Measurements from ENCODE around the gene KCNC1. TPM values are rescaled to one million over a fixed set of nuclear protein-coding genes. Genes with fewer than 3 reads are reported as not detected.

KCNC1 gene
- total and polyA plus RNA-seq, 4 donors = 0.54 TPM; not detected in 3

DNA sequence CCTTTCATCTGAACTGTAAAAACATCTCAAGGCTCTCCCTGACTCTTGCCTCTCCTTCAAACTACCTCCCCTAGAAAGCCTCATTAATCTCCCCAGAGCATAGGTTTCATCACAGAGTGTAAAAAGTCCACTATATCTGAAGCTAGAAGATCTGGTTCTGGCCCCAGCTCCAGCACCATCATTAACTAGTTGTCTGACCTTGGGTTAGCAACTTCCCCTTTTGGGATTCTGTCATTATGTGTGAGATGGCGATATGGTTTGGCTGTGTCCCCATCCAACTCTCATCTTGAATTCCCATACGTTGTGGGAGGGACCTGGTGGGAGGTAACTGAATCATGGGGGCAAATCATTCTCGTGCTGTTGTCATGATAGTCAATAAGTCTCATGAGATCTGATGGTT, 97.3 kb downstream of the KCNC1 start:
- Histone ChIP-seq H3K27me3 (ENCODE audit: control insufficient read depth in 4 of 4, insufficient read depth in 4 of 4, low read length in 3 of 4) (no peaks in the 10 kb centered on the region), H3K36me3 (ENCODE audit: control insufficient read depth in 4 of 4, insufficient read depth in 3 of 4, low read depth in 1 of 4, low read length in 3 of 4) (no peaks in the 10 kb centered on the region), H3K9me3 (ENCODE audit: control insufficient read depth in 4 of 4, low read length in 3 of 4) (no peaks in the 10 kb centered on the region), H3K4me3 (ENCODE audit: low read depth in 1 of 3, low read length in 3 of 3) (no peak overlapping the region), H3K4me1 (ENCODE audit: control insufficient read depth in 4 of 4, insufficient read depth in 4 of 4, low read length in 3 of 4) (peaks cover 0 to 2% (median 0%) of the 10 kb centered on the region in 4 donors), H3K9ac (ENCODE audit: low read depth in 1 of 2, low read length in 2 of 2) (no peak overlapping the region), H3K27ac (ENCODE audit: low read depth in 1 of 2, low read length in 2 of 2) (no peak overlapping the region)
- no peak for TF ChIP-seq EGR1 (IDR thresholded peaks at IDR 0.05; ENCODE audit: low read depth in 2 of 2)
- TF ChIP-seq, protein P1, sequence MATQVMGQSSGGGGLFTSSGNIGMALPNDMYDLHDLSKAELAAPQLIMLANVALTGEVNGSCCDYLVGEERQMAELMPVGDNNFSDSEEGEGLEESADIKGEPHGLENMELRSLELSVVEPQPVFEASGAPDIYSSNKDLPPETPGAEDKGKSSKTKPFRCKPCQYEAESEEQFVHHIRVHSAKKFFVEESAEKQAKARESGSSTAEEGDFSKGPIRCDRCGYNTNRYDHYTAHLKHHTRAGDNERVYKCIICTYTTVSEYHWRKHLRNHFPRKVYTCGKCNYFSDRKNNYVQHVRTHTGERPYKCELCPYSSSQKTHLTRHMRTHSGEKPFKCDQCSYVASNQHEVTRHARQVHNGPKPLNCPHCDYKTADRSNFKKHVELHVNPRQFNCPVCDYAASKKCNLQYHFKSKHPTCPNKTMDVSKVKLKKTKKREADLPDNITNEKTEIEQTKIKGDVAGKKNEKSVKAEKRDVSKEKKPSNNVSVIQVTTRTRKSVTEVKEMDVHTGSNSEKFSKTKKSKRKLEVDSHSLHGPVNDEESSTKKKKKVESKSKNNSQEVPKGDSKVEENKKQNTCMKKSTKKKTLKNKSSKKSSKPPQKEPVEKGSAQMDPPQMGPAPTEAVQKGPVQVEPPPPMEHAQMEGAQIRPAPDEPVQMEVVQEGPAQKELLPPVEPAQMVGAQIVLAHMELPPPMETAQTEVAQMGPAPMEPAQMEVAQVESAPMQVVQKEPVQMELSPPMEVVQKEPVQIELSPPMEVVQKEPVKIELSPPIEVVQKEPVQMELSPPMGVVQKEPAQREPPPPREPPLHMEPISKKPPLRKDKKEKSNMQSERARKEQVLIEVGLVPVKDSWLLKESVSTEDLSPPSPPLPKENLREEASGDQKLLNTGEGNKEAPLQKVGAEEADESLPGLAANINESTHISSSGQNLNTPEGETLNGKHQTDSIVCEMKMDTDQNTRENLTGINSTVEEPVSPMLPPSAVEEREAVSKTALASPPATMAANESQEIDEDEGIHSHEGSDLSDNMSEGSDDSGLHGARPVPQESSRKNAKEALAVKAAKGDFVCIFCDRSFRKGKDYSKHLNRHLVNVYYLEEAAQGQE (IDR thresholded peaks at IDR 0.05) = no peak
- TF ChIP-seq, protein P2, sequence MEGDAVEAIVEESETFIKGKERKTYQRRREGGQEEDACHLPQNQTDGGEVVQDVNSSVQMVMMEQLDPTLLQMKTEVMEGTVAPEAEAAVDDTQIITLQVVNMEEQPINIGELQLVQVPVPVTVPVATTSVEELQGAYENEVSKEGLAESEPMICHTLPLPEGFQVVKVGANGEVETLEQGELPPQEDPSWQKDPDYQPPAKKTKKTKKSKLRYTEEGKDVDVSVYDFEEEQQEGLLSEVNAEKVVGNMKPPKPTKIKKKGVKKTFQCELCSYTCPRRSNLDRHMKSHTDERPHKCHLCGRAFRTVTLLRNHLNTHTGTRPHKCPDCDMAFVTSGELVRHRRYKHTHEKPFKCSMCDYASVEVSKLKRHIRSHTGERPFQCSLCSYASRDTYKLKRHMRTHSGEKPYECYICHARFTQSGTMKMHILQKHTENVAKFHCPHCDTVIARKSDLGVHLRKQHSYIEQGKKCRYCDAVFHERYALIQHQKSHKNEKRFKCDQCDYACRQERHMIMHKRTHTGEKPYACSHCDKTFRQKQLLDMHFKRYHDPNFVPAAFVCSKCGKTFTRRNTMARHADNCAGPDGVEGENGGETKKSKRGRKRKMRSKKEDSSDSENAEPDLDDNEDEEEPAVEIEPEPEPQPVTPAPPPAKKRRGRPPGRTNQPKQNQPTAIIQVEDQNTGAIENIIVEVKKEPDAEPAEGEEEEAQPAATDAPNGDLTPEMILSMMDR (IDR thresholded peaks at IDR 0.05; ENCODE audit: low read depth, low read length, missing input control) = no peak
- 94% methylated on average over 3 of the region's 3 CpGs for WGBS
- no peak for DNase-seq (ENCODE audit: low spot score)

Other genes with a start within 250 kb of the KCNC1 start
- gene USH1C, start 190.4 kb upstream of the KCNC1 start, total RNA-seq = 1 to 10 TPM in 1 of 2 donors, under 1 TPM in 1; 0.09 to 1.2 TPM
- 1 to 10 TPM in 1 of 2 donors, under 1 TPM in 1; 0.33 to 1.3 TPM for gene USH1C, start 190.4 kb upstream of the KCNC1 start, polyA plus RNA-seq
- not detected for gene OTOG, start 187.5 kb upstream of the KCNC1 start, total RNA-seq
- gene OTOG, start 187.5 kb upstream of the KCNC1 start, polyA plus RNA-seq = not detected
- gene MYOD1, start 15.2 kb upstream of the KCNC1 start, total RNA-seq = not detected
- gene MYOD1, start 15.2 kb upstream of the KCNC1 start, polyA plus RNA-seq = not detected